ENCODE data around the gene MOCOS.
"Not testable (repeated sequence)": the region's sequence is repeated elsewhere in the genome, so short reads cannot be mapped to it uniquely, and the experiment has no call there.

Gene MOCOS

GRCh38 chr18:36187193-36187825 lies at the start of gene MOCOS:
TSS of gene MOCOS (plus strand) at chr18:36187497. CDS start at chr18:36187540, 43 bp downstream.
- peak; percentile 52 for DNase-seq

GRCh38 chr18:36139245-36139644 lies 48.1 kb upstream of the MOCOS start:
- no peak for DNase-seq

- no peak for DNase-seq
These were observed 45.7 kb upstream of the MOCOS start for GRCh38 chr18:36141576-36141975.

- DNase-seq = no peak
These were observed 44.5 kb upstream of the MOCOS start for GRCh38 chr18:36142751-36143150.

- no peak for DNase-seq
These were observed 43.9 kb upstream of the MOCOS start for GRCh38 chr18:36143391-36143790.

- DNase-seq = no peak
These were observed 37.6 kb upstream of the MOCOS start for GRCh38 chr18:36149514-36150289.

GRCh38 chr18:36152781-36153180 lies 34.5 kb upstream of the MOCOS start:
- peak; percentile 53 for DNase-seq

- DNase-seq = peak; percentile 97
These were observed 34.1 kb upstream of the MOCOS start for GRCh38 chr18:36153203-36153602.

GRCh38 chr18:36153771-36154170 lies 33.5 kb upstream of the MOCOS start:
- peak; percentile 12 for DNase-seq

GRCh38 chr18:36155851-36156757 lies 31.2 kb upstream of the MOCOS start:
- peak; percentile 56 for DNase-seq

- DNase-seq = peak; percentile 52
These were observed 29.9 kb upstream of the MOCOS start for GRCh38 chr18:36157441-36157840.

GRCh38 chr18:36158266-36158867 lies 28.9 kb upstream of the MOCOS start:
- peak; percentile 85 for DNase-seq

- DNase-seq = no peak
These were observed 26.3 kb upstream of the MOCOS start for GRCh38 chr18:36160959-36161371.

- DNase-seq = no peak
These were observed 24.3 kb upstream of the MOCOS start for GRCh38 chr18:36162981-36163380.

GRCh38 chr18:36167692-36168218 lies 19.5 kb upstream of the MOCOS start:
- DNase-seq = no peak

GRCh38 chr18:36168296-36168695 lies 19.0 kb upstream of the MOCOS start:
- DNase-seq = not testable (repeated sequence)

- DNase-seq = no peak
These were observed 17.4 kb upstream of the MOCOS start for GRCh38 chr18:36169938-36170337.

GRCh38 chr18:36175481-36175880 lies 11.8 kb upstream of the MOCOS start:
- no peak for DNase-seq

- DNase-seq = no peak
These were observed 11.1 kb upstream of the MOCOS start for GRCh38 chr18:36176177-36176584.

- peak; percentile 19 for DNase-seq
These were observed 10.6 kb upstream of the MOCOS start for GRCh38 chr18:36176711-36177110.

GRCh38 chr18:36177913-36178312 lies 9.4 kb upstream of the MOCOS start:
- DNase-seq = no peak

GRCh38 chr18:36179562-36180355 lies 7.5 kb upstream of the MOCOS start:
- DNase-seq = peak; percentile 84

Data from fibroblast of upper back skin (primary cell).